HFFc6 (cell line): Measurements from ENCODE around the gene NUP88. TPM values are rescaled to one million over a fixed set of nuclear protein-coding genes. Genes with fewer than 3 reads are reported as not detected.

Source experiments
- DNase-seq: peaks from one replicate; pipeline ENCODE4 v3.0.0-alpha.2; 2018
- H3K27ac Mint-ChIP-seq: 2 replicates; pipeline ENCODE4 v1.8.0; 2020; ENCODE audit warnings: mild to moderate bottlenecking, mixed read lengths
- H3K27me3 Mint-ChIP-seq: 2 replicates; pipeline ENCODE4 v1.8.0; 2021; ENCODE audit warnings: mild to moderate bottlenecking, moderate library complexity, mixed read lengths; ENCODE audit not compliant: insufficient read depth
- H3K36me3 Mint-ChIP-seq: 2 replicates; pipeline ENCODE4 v1.8.0; 2021; ENCODE audit warnings: low read depth, mixed read lengths
- H3K4me1 Mint-ChIP-seq: 2 replicates; pipeline ENCODE4 v1.8.0; 2020; ENCODE audit warnings: low read depth, mixed read lengths
- H3K4me3 Mint-ChIP-seq: 2 replicates; pipeline ENCODE4 v1.8.0; 2020; ENCODE audit warnings: mild to moderate bottlenecking, moderate library complexity, mixed read lengths
- H3K9me3 Mint-ChIP-seq: 2 replicates; pipeline ENCODE4 v1.8.0; 2020; ENCODE audit warnings: mild to moderate bottlenecking, mixed read lengths
- long read RNA-seq: library from polyadenylated mRNA; unstranded; transcript quantifications from one replicate; pipeline ENCODE4 v2.0.0, GENCODE V29; 2019
- total RNA-seq, 6 experiments: library from RNA; stranded (reverse); fragmentation: NEBNext Ultra II Directional; extraction: Animal tissue kit (Norgen Biotek cat#: 25700); gene quantifications; 2 replicates in 1 of 6; 3 replicates in 5 of 6; pipeline ENCODE4 v1.2.3, GENCODE V29; 2021
- TF ChIP-seq, protein P1 (sequence below): fragments of 200-600 bp; sonication (generic); IDR thresholded peaks from 2 replicates; pipeline ENCODE4 v1.5.0; 2021; ENCODE audit warnings: antibody characterized with exemption, mild to moderate bottlenecking

The NUP88 gene
- total RNA-seq, result 10 to 100 TPM; 49.3 to 68.7 (median 64.2) TPM
- long read RNA-seq, transcript NUP88-207 (17 exons, 2,916 nt), result major isoform, 36 of 70 reads
- long read RNA-seq, partial matches to known transcripts, result 18 of 70 reads
- long read RNA-seq, other reads (novel, unspliced or antisense), result 11 of 70 reads

DNA sequence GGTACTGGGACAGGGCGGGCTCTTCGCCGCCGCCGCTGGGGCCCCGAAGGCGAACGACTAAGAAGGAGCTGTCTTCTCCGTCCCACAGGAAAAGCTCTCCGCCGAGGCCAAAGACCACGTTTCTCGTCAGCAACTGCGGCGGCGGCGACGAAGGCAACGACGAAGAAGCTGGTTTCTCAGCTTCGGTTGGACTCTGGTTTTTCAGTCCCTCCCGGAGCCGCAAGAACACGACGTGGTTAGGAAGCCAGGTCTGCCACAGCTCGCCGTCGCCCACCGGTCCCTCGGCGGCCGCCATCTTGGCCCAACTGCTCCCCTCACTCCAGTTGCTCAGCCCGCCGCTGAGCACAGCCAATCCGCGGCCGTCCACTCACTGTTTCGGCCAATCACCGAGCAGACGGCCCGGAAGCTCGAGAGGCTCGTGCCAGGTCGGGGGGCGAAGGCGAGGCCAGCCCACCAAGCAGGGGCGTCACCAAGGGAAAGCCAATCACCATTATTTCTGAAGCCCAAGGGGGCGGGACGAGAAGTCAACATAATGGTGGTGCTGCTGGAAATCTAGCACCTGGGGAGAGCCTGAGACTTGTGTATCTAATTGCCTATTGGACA lies at the start of gene NUP88:
TSS of gene NUP88 (minus strand) at position 307 of the 603 bp plus-strand sequence. CDS start at position 295, 12 bp downstream.
- H3K27me3 Mint-ChIP-seq, result 0 out of 2 replicates have a peak, but pooled peaks cover 3% of the 10 kb centered on the region
- peaks cover 31% of the 10 kb centered on the region for H3K4me1 Mint-ChIP-seq
- peaks cover 15% of the 10 kb centered on the region; the same call in 1 of the 2 replicates for H3K36me3 Mint-ChIP-seq
- H3K9me3 Mint-ChIP-seq, result no peaks in the 10 kb centered on the region
- H3K27ac Mint-ChIP-seq, result peak within 1 kb of the TSS; percentile 95
- H3K4me3 Mint-ChIP-seq, result peak within 1 kb of the TSS; percentile 99
- TF ChIP-seq, protein P1, sequence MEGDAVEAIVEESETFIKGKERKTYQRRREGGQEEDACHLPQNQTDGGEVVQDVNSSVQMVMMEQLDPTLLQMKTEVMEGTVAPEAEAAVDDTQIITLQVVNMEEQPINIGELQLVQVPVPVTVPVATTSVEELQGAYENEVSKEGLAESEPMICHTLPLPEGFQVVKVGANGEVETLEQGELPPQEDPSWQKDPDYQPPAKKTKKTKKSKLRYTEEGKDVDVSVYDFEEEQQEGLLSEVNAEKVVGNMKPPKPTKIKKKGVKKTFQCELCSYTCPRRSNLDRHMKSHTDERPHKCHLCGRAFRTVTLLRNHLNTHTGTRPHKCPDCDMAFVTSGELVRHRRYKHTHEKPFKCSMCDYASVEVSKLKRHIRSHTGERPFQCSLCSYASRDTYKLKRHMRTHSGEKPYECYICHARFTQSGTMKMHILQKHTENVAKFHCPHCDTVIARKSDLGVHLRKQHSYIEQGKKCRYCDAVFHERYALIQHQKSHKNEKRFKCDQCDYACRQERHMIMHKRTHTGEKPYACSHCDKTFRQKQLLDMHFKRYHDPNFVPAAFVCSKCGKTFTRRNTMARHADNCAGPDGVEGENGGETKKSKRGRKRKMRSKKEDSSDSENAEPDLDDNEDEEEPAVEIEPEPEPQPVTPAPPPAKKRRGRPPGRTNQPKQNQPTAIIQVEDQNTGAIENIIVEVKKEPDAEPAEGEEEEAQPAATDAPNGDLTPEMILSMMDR, result no peak
- peak; percentile 97 for DNase-seq

DNA sequence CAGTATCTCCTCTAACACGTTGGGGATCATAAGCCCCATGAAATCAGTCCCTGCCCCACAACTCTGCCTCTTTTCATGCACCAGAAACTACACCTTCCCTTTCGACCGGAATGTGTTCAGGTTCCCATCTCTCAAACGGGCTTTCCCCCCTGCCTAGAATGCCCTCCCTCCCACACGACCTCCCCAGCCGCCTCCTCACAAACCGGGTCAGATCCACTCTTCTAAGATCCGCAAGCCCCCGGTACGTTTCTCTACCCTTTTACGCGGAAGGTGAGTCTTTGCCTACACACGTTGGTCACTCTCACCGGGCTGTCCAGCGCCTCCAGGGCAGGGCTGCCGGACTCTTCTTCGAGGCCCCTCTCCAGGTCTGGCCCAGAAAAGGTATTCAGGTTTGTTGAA lies 48.6 kb upstream of the NUP88 start:
- peaks cover 43% of the 10 kb centered on the region for H3K4me1 Mint-ChIP-seq
- DNase-seq, result no peak
- TF ChIP-seq, protein P1, result no peak
- H3K9me3 Mint-ChIP-seq, result no peaks in the 10 kb centered on the region
- H3K27ac Mint-ChIP-seq, result peak overlapping the region; percentile 68
- peaks cover 6% of the 10 kb centered on the region for H3K36me3 Mint-ChIP-seq
- H3K4me3 Mint-ChIP-seq, result peak overlapping the region; percentile 95
- H3K27me3 Mint-ChIP-seq, result peaks cover 3% of the 10 kb centered on the region; the same call in 1 of the 2 replicates

DNA sequence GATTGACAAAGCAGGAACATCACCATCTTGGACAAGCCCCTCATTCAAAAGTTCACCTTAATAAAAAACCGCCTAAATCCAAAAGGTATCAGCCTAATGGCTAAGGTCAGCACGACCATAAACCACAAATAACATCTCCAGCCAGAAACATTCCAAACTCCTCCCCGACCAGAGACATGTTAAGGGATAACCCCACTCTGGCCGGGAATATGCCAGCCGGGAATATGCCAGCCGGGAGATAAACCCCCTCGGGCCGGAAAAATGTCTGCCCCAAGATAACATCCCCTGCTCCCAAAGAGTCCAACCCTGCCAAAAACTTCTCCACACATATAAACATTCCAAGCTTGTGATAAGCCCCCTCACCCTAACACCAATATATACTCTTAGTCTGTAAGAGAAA lies 48.0 kb upstream of the NUP88 start:
- no peaks in the 10 kb centered on the region for H3K9me3 Mint-ChIP-seq
- H3K4me3 Mint-ChIP-seq, result peak overlapping the region; percentile 95
- TF ChIP-seq, protein P1, result no peak
- no peak for DNase-seq
- peak overlapping the region; percentile 68 for H3K27ac Mint-ChIP-seq
- peaks cover 6% of the 10 kb centered on the region for H3K36me3 Mint-ChIP-seq
- H3K4me1 Mint-ChIP-seq, result peaks cover 37% of the 10 kb centered on the region
- H3K27me3 Mint-ChIP-seq, result peaks cover 3% of the 10 kb centered on the region; the same call in 1 of the 2 replicates

DNA sequence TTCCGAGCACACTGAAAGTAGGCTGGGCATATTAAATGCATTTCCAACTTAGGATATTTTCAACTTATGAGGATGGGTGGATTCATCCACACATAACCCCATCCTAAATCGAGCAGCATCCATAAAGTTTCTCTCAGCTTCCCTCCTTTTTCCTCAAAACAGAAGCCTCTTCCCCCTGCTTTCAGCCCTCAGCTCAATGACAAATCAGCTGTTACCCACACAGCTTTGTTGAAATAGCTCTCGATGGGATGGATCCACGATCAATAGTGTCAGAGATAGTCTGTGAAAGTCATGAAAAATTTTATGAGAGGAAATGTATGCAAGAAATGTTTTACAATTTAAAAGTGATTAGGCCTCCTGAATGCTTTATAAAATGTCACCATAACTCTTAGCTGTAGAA lies 46.8 kb upstream of the NUP88 start:
- H3K4me1 Mint-ChIP-seq, result peaks cover 33% of the 10 kb centered on the region
- DNase-seq, result no peak
- H3K36me3 Mint-ChIP-seq, result peaks cover 6% of the 10 kb centered on the region
- peaks cover 3% of the 10 kb centered on the region; the same call in 1 of the 2 replicates for H3K27me3 Mint-ChIP-seq
- TF ChIP-seq, protein P1, result no peak
- H3K9me3 Mint-ChIP-seq, result no peaks in the 10 kb centered on the region
- H3K27ac Mint-ChIP-seq, result no peak overlapping the region
- H3K4me3 Mint-ChIP-seq, result peak overlapping the region; percentile 95

DNA sequence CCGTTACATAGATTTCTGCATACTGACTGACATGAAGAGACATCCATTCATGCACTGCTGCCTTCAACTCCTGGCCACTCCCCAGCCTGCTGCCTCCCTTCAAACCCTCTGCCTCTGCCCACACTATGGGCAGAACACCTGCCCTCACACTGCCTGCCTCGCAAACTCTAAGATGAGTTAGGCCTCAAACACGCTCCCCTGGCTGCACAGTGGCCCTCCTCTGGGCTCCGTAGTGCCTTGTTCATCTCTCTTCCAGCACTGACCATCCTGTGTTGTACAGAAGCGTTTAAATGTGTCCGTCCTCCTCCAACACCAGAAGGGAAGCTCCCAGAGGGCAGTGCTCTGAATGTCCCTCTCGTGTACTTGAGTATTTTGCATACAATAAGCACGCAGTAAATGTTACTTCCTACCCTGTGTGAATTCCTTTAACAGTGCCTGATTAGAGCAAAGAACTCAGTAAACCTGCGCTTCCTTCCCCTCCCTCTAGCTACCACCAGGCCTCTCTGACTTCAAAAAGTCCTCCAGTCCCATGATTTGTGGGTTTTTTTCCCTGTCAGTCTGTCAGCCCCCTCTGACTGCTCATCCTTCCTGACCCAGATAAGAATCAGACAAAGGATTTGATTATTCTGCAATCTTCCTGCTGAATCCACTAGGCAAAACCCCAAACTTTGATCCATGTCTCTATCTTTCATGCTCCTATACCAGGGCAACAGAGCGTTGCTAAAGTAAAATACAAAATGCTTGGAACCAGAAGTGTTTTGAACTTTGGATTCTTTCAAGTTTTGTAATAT lies 45.5 kb upstream of the NUP88 start:
- Mint-ChIP-seq H3K4me3 (no peak overlapping the region), H3K27ac (no peak overlapping the region; the same call in 1 of the 2 replicates), H3K27me3 (peaks cover 5% of the 10 kb centered on the region), H3K36me3 (peaks cover 9% of the 10 kb centered on the region; the same call in 1 of the 2 replicates), H3K4me1 (peaks cover 33% of the 10 kb centered on the region), H3K9me3 (no peaks in the 10 kb centered on the region)
- TF ChIP-seq, protein P1, result no peak
- no peak for DNase-seq
